K562 (cell line): Measurements from ENCODE around the gene KBTBD3. TPM values are rescaled to one million over a fixed set of nuclear protein-coding genes. Genes with fewer than 3 reads are reported as not detected.

Experiments used
- CBX5 ChIP-seq: IDR thresholded peaks from 2 replicates; pipeline ENCODE4 v1.6.1; 2014; ENCODE audit warnings: low read depth, borderline replicate concordance
- EP400 ChIP-seq: fragments of 450-650 bp; IDR thresholded peaks from 2 replicates; pipeline ENCODE4 v1.6.1; 2017; ENCODE audit warnings: antibody characterized with exemption, mild to moderate bottlenecking, moderate library complexity
- FOXJ2 ChIP-seq: fragments of 200-800 bp; sonication (Bioruptor generic); IDR thresholded peaks from 2 replicates; pipeline ENCODE4 v1.6.1; 2016; ENCODE audit warnings: missing genetic modification characterization, missing compliant biosample characterization
- KDM5B ChIP-seq: fragments of 200-600 bp; sonication (generic); IDR thresholded peaks from 2 replicates; pipeline ENCODE4 v1.6.1; 2012; ENCODE audit warnings: low read depth, mild to moderate bottlenecking, moderate library complexity, low read length, control low read depth, inconsistent platforms; ENCODE audit not compliant: insufficient replicate concordance
- L3MBTL2 ChIP-seq: fragments of 450-650 bp; IDR thresholded peaks from 2 replicates; pipeline ENCODE4 v1.6.1; 2016; ENCODE audit warnings: mild to moderate bottlenecking, moderate library complexity
- SETDB1 ChIP-seq: IDR thresholded peaks from one replicate; pipeline ENCODE4 v1.6.1; 2012; ENCODE audit warnings: low read length, control low read depth, inconsistent platforms
- SNRNP70 ChIP-seq: fragments of 200-400 bp; formaldehyde crosslinking; optimal IDR thresholded peaks from 2 replicates; pipeline ENCODE3; 2017; ENCODE audit warnings: low read depth, low read length
- SP2 ChIP-seq: IDR thresholded peaks from 2 replicates; pipeline ENCODE4 v1.6.1; 2011; ENCODE audit warnings: mild to moderate bottlenecking, low read depth, low read length, moderate library complexity; ENCODE audit not compliant: poor library complexity, severe bottlenecking; ENCODE audit errors: extremely low read depth
- ZFP1 ChIP-seq: fragments of 450-650 bp; formaldehyde crosslinking; IDR thresholded peaks from 2 replicates; pipeline ENCODE4 v1.4.0; 2020; ENCODE audit warnings: mild to moderate bottlenecking, mixed read lengths
- ZNF175 ChIP-seq: fragments of 200-800 bp; sonication (Bioruptor generic); IDR thresholded peaks from 2 replicates; pipeline ENCODE4 v1.6.1; 2016; ENCODE audit warnings: low read depth, mild to moderate bottlenecking, missing genetic modification characterization, missing compliant biosample characterization
- ZNF41 ChIP-seq: fragments of 250-450 bp; sonication (Bioruptor Pico); conservative IDR thresholded peaks from 2 replicates; pipeline ENCODE4 v1.4.0; 2020; ENCODE audit warnings: mild to moderate bottlenecking
- polyA plus RNA-seq, 8 experiments: library from polyadenylated mRNA; depleted of rRNA in 4 of 8; stranded (reverse) in 5 of 8; unstranded in 3 of 8; fragments of >200 nt; fragmentation: Nextera tagmentation in 2 of 8; fragmentation: Illumina TruSeq in 1 of 8; extraction: Ambion mirVana in 2 of 8; extraction: Trizol in 1 of 8; gene quantifications; 2 replicates each; pipeline versions ENCODE4 v1.2.1 to v1.2.3, GENCODE V29; 2011 to 2014; ENCODE audit warnings: inconsistent platforms in 1 of 8, missing spikeins in 1 of 8
- total RNA-seq, 7 experiments: library from RNA; depleted of rRNA in 6 of 7; stranded (reverse); fragments of >200 nt in 6 of 7; fragmentation: Illumina TruSeq in 2 of 7; extraction: Trizol in 2 of 7; gene quantifications; 2 replicates each; pipeline versions ENCODE4 v1.2.1 to v1.2.3, GENCODE V29; 2011 to 2021; ENCODE audit warnings: low replicate concordance in 1 of 7
- TF ChIP-seq, protein P1 (sequence below), 3 experiments: fragments of 200-800 bp in 1 of 3; fragments of 250-450 bp in 1 of 3; fragments of 450-650 bp in 1 of 3; sonication (Bioruptor Pico) in 1 of 3; sonication (Bioruptor generic) in 1 of 3; formaldehyde crosslinking in 1 of 3; IDR thresholded peaks; 2 replicates each; pipeline versions ENCODE4 v1.6.1 to v1.8.0; 2016 to 2022; ENCODE audit warnings: mild to moderate bottlenecking in 2 of 3, missing genetic modification characterization in 2 of 3, missing compliant biosample characterization in 1 of 3, moderate library complexity in 1 of 3
- TF ChIP-seq, protein P2 (sequence below): fragments of 250-450 bp; sonication (Bioruptor Pico); IDR thresholded peaks from 2 replicates; pipeline ENCODE4 v1.4.0; 2020; ENCODE audit warnings: mild to moderate bottlenecking
- TF ChIP-seq, protein P3 (sequence below): sonication (generic); formaldehyde crosslinking; IDR thresholded peaks from 2 replicates; pipeline ENCODE4 v1.8.1; 2023; ENCODE audit warnings: mild to moderate bottlenecking, missing genetic modification reagents
- TF ChIP-seq, protein P4 (sequence below): fragments of 450-650 bp; IDR thresholded peaks from 2 replicates; pipeline ENCODE4 v1.7.0; 2016; ENCODE audit warnings: borderline replicate concordance
- TF ChIP-seq, protein P5 (sequence below), 2 experiments: fragments of 450-650 bp; conservative IDR thresholded peaks; 2 replicates each; pipeline ENCODE4 v1.6.1; 2017; ENCODE audit warnings: mild to moderate bottlenecking in 2 of 2, moderate library complexity in 2 of 2

KBTBD3 gene
- total and polyA plus RNA-seq, 9 of the 15 experiments (the other 6 are each of a cell fraction or from before 2014, with no cell fraction given): 4.2 to 31.2 (median 6.4) TPM

DNA sequence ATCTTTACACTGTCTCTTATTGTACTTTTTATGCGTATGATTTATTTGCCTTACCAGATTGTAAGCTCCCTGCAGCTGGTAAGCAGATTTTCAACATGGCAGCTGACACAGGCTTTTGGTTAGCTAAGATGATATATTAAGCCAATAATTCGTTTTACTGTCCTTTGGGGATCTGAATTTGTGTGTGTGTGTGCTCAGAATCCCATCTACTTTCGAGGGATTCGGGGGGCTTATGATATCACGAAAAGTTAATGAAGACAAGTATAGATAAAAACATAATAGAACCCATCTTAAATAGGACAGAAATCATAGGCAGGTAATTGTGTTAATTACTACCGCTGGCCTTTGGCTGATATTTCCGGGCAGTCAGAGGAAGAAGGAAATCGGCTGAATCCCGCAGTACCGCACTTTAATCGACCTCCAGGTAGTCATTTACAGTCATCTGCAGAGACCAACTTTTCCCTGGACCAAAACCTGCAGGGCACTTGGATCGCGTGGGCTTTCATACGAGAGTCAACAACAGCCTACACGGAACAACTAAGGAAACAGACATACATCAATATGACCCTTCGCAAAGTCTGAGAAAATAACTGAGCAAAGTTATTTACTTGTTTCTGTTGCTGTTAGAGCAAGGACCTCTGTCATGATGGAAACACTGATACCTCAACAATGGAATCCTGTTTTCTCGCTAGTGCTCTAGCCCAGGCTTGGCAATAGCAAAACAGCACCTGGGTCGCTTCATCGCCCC lies 802 bp downstream of the KBTBD3 start (continued):
- TF ChIP-seq FOXJ2 (tag) (0 out of 2 replicates have a peak, but pooled peaks have one; percentile 44), ZNF175 (no peak), L3MBTL2 (no peak), EP400 (peak; percentile 14; the same call in 1 of the 2 replicates), SNRNP70 (no peak), SP2 (no peak), ZFP1 (CRISPR knock-in tag) (no peak), CBX5 (no peak), SETDB1 (no peak), ZNF41 (CRISPR knock-in tag) (no peak), KDM5B (peak; percentile 53)
- TF ChIP-seq, protein P1, sequence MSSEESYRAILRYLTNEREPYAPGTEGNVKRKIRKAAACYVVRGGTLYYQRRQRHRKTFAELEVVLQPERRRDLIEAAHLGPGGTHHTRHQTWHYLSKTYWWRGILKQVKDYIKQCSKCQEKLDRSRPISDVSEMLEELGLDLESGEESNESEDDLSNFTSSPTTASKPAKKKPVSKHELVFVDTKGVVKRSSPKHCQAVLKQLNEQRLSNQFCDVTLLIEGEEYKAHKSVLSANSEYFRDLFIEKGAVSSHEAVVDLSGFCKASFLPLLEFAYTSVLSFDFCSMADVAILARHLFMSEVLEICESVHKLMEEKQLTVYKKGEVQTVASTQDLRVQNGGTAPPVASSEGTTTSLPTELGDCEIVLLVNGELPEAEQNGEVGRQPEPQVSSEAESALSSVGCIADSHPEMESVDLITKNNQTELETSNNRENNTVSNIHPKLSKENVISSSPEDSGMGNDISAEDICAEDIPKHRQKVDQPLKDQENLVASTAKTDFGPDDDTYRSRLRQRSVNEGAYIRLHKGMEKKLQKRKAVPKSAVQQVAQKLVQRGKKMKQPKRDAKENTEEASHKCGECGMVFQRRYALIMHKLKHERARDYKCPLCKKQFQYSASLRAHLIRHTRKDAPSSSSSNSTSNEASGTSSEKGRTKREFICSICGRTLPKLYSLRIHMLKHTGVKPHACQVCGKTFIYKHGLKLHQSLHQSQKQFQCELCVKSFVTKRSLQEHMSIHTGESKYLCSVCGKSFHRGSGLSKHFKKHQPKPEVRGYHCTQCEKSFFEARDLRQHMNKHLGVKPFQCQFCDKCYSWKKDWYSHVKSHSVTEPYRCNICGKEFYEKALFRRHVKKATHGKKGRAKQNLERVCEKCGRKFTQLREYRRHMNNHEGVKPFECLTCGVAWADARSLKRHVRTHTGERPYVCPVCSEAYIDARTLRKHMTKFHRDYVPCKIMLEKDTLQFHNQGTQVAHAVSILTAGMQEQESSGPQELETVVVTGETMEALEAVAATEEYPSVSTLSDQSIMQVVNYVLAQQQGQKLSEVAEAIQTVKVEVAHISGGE (CRISPR knock-in tag; IDR thresholded peaks at IDR 0.05): no peak
- TF ChIP-seq, protein P2, sequence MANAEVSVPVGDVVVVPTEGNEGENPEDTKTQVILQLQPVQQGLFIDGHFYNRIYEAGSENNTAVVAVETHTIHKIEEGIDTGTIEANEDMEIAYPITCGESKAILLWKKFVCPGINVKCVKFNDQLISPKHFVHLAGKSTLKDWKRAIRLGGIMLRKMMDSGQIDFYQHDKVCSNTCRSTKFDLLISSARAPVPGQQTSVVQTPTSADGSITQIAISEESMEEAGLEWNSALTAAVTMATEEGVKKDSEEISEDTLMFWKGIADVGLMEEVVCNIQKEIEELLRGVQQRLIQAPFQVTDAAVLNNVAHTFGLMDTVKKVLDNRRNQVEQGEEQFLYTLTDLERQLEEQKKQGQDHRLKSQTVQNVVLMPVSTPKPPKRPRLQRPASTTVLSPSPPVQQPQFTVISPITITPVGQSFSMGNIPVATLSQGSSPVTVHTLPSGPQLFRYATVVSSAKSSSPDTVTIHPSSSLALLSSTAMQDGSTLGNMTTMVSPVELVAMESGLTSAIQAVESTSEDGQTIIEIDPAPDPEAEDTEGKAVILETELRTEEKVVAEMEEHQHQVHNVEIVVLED (CRISPR knock-in tag): no peak
- TF ChIP-seq, protein P3, sequence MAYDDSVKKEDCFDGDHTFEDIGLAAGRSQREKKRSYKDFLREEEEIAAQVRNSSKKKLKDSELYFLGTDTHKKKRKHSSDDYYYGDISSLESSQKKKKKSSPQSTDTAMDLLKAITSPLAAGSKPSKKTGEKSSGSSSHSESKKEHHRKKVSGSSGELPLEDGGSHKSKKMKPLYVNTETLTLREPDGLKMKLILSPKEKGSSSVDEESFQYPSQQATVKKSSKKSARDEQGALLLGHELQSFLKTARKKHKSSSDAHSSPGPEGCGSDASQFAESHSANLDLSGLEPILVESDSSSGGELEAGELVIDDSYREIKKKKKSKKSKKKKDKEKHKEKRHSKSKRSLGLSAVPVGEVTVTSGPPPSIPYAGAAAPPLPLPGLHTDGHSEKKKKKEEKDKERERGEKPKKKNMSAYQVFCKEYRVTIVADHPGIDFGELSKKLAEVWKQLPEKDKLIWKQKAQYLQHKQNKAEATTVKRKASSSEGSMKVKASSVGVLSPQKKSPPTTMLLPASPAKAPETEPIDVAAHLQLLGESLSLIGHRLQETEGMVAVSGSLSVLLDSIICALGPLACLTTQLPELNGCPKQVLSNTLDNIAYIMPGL (CRISPR knock-in tag): no peak
- TF ChIP-seq, protein P4, sequence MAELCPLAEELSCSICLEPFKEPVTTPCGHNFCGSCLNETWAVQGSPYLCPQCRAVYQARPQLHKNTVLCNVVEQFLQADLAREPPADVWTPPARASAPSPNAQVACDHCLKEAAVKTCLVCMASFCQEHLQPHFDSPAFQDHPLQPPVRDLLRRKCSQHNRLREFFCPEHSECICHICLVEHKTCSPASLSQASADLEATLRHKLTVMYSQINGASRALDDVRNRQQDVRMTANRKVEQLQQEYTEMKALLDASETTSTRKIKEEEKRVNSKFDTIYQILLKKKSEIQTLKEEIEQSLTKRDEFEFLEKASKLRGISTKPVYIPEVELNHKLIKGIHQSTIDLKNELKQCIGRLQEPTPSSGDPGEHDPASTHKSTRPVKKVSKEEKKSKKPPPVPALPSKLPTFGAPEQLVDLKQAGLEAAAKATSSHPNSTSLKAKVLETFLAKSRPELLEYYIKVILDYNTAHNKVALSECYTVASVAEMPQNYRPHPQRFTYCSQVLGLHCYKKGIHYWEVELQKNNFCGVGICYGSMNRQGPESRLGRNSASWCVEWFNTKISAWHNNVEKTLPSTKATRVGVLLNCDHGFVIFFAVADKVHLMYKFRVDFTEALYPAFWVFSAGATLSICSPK: no peak
- TF ChIP-seq, protein P5, sequence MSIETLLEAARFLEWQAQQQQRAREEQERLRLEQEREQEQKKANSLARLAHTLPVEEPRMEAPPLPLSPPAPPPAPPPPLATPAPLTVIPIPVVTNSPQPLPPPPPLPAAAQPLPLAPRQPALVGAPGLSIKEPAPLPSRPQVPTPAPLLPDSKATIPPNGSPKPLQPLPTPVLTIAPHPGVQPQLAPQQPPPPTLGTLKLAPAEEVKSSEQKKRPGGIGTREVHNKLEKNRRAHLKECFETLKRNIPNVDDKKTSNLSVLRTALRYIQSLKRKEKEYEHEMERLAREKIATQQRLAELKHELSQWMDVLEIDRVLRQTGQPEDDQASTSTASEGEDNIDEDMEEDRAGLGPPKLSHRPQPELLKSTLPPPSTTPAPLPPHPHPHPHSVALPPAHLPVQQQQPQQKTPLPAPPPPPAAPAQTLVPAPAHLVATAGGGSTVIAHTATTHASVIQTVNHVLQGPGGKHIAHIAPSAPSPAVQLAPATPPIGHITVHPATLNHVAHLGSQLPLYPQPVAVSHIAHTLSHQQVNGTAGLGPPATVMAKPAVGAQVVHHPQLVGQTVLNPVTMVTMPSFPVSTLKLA (conservative IDR thresholded peaks at IDR 0.05): peak in 1 of 2 experiments; percentile 28; a peak in 1 of 4 replicates
